HG02642 (cell line): ENCODE data around the gene GLT8D1.
"Not testable (repeated sequence)": the region's sequence is repeated elsewhere in the genome, so short reads cannot be mapped to it uniquely, and the experiment has no call there.

Experiments
- ATAC-seq: cut with Tn5 transposase; IDR thresholded peaks from one replicate; pipeline ENCODE4 v1.9.1; 2021; ENCODE audit warnings: mild to moderate bottlenecking; ENCODE audit not compliant: unreplicated experiment, poor library complexity

GLT8D1 gene

GRCh38 chr3:52682016-52682415 lies 23.6 kb downstream of the GLT8D1 start:
- no peak for ATAC-seq

GRCh38 chr3:52681596-52681995 lies 24.0 kb downstream of the GLT8D1 start:
- ATAC-seq = no peak

- ATAC-seq = no peak
Observed at GRCh38 chr3:52679811-52680210, 25.8 kb downstream of the GLT8D1 start.

DNA sequence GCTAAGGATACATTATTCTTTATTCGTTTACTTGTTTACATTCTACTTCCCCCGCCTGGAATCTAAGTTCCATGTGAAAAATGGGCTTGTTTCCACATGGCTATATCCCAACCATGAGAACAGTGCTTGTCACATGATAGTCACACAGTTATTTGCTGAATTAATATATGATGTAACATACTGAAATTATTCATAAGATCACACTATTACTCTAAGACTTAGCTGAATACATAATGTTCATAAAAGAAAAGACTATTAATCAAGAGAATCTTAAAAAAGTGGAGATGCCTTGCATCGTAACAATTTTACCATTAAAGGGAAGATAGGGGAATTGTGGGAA lies 26.4 kb downstream of the GLT8D1 start:
- ATAC-seq = no peak

DNA sequence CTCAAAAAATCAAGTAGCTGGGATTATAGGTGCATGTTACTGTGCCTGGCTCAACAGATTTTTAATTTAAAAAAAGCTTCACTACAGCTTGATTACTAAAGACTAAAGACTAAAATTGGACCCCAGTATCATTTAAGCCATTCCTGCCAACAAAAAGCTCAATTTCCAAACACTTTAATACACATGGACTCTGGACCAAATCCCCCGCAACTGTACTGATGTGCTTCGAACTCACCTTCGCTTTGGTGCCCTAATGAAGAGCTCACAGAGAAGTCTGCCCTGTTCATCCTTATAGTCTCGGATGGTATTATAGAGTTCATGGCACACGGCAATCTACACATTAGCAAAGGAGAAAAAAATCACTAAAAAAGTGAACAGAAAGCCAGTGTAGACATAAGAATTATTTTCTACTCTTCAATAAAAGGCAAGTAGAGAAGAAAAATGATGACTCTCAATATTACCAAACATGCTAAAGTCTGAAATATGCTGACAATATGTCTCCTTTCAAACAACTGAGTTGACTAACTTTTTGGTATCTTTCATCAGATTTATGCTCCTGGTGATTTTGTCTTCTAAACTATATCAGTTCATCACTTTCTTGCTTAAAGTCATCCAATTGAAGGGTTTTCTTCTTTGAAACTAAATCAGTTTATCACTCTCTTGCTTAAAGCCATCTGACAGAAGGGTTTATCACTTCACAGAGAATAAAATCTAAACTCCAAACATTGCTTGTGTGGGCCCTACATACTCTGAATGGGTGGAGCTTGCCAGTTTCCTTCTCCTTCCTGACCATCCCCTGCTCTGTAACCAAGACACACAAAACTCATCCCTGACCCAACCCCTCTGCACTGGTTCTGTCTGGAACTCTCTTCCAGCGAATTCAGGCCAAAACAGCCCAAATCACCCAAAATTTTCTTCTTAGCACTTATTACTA lies 27.1 kb downstream of the GLT8D1 start:
- no peak for ATAC-seq

- ATAC-seq = not testable (repeated sequence)
Observed at GRCh38 chr3:52676201-52676600, 29.4 kb downstream of the GLT8D1 start.

DNA sequence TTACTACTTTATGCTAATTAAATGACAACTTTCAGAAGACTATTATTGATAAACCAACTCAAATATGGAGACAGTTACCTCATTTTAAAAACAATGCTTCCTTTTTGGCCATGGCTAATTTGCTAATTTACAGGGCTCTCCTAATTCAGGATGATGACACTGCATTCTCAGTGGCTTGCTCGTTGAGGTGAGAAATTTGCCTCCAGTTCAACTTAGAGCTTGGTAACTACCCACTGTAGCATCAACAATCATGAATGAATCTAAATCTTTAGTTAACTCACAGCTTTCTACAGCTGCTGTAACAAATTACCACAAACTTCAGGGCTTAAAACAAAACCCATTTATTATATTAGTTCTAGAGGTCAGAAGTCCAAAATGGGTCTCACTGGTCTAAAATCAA lies 33.9 kb downstream of the GLT8D1 start:
- ATAC-seq = no peak

- peak; percentile 77 for ATAC-seq
Observed at GRCh38 chr3:52670621-52671521, 34.7 kb downstream of the GLT8D1 start.

DNA sequence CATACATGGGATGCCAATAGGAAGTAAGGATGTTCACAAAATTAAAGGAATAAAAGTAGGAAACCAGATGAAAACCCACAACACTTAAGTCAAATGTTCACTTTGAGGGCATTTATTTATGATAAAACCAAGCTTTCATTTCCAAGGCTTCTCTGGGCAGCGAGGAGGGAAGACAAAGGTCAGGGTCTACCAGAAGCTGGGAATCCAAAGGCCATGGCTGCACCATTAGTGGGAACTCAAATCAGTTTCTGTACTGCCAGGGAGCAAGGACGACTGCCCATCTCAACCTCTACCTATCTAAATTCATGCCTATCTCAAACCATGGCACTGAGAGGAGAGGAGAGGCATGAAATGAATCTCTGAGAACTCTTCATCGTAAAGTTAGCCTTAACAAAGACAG lies 42.5 kb downstream of the GLT8D1 start:
- no peak for ATAC-seq

- ATAC-seq = no peak
Observed at GRCh38 chr3:52660046-52660445, 45.5 kb downstream of the GLT8D1 start.

- ATAC-seq = no peak
Observed at GRCh38 chr3:52655895-52656294, 49.7 kb downstream of the GLT8D1 start.

GRCh38 chr3:52651592-52651991 lies 54.0 kb downstream of the GLT8D1 start:
- ATAC-seq = no peak

DNA sequence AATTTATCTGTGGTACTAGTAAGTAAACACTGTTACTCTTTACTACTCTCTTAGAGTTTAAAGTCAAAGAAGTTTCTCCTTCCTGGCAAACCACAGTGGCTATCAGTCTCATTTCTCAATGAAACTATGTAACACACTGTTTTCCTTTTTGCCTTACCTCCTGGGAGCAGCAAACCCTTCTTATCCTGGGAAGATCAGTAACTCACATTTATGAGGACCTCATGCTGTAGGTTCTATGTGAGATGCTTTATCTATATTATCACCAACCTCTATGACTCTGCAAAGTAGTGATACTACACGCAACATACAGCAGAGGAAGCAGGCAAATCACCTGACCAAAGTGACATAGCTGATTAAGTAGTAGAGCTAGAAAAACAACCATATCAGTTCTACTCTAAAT lies 55.2 kb downstream of the GLT8D1 start:
- ATAC-seq = no peak

DNA sequence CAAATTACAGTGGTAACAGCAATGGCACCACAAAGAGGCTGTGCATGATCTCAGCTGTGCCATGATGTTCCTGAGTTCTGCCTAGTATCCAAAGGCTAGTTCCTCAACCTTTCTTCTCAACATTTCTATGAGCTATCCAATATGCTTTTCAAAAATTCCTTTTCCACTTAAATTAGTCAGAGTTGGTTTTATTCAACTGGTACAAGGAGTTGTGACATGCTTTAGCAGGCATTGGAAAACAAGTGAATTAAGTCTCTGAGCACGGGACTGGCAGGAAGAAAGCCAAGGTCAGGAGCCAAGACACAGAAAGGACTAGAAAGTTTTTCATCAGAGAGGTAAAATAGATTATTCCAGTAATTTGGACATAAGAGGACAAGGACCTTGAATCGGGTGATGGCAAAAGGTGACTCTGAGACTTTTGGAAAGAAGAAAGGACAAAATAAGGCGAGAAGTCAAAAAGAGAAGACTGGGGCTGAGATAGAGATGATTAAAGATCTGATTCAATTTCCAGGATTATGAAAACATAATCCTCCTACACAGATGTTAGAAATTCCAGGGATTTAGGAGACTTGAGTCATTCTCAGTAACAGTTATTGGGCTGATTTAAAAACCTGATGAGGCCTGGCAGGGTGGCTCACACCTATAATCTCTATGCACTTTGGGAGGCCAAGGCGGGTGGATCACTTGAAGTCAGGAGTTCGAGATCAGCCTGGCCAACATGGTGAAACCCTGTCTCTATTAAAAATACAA lies 56.0 kb downstream of the GLT8D1 start:
- no peak for ATAC-seq

DNA sequence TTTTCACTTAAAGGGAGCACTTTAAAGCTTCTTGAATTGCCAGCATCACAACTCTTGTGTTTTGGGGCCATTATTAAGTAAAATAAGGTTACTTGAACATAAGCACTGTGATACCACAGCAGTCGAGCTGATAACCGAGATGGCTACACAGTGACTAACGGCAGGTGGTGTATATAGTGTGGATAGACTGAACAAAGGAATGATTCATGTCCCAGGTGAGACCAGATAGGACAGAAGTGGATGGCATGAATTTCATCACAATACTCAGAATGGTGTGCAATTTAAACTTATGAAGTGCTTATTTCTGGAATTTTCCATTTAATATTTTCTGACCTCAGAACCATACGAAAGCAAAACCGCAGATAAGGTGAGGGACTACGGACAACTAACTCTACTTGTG lies 60.0 kb downstream of the GLT8D1 start:
- no peak for ATAC-seq
